SIG-M5 (cell line): ENCODE data around the gene SNX2.
"Not testable (repeated sequence)": the region's sequence is repeated elsewhere in the genome, so short reads cannot be mapped to it uniquely, and the experiment has no call there.

Source experiments
- DNase-seq: peaks from one replicate; lab custom pipeline; 2025; lab: John Stamatoyannopoulos, UW

The SNX2 gene

GRCh38 chr5:122844136-122844909 is 69.4 kb downstream of the SNX2 start:
- DNase-seq: no peak

- no peak for DNase-seq
These were observed 70.0 kb downstream of the SNX2 start for GRCh38 chr5:122844910-122845228.

- no peak for DNase-seq
These were observed 70.6 kb downstream of the SNX2 start, which contains the start of gene SNX24 for GRCh38 chr5:122845229-122846050. TSS of gene SNX24 (plus strand) at chr5:122845613. CDS start at chr5:122845634, 21 bp downstream.

GRCh38 chr5:122846051-122846550 is 71.2 kb downstream of the SNX2 start:
- DNase-seq: no peak

GRCh38 chr5:122847687-122848081 is 72.8 kb downstream of the SNX2 start:
- DNase-seq: no peak

GRCh38 chr5:122849771-122850170 is 74.9 kb downstream of the SNX2 start:
- DNase-seq: no peak

GRCh38 chr5:122857538-122857937 is 82.7 kb downstream of the SNX2 start:
- not testable (repeated sequence) for DNase-seq

- no peak for DNase-seq
These were observed 83.6 kb downstream of the SNX2 start for GRCh38 chr5:122858451-122858850.

GRCh38 chr5:122863240-122863639 is 88.4 kb downstream of the SNX2 start:
- DNase-seq: no peak

- no peak for DNase-seq
These were observed 88.8 kb downstream of the SNX2 start for GRCh38 chr5:122863721-122864120.

GRCh38 chr5:122864400-122864799 is 89.5 kb downstream of the SNX2 start:
- DNase-seq: no peak

GRCh38 chr5:122864842-122865241 is 90.0 kb downstream of the SNX2 start:
- no peak for DNase-seq

- DNase-seq: no peak
These were observed 95.5 kb downstream of the SNX2 start for GRCh38 chr5:122870219-122870856.

- DNase-seq: no peak
These were observed 96.8 kb downstream of the SNX2 start for GRCh38 chr5:122871661-122872060.

- DNase-seq: no peak
These were observed 99.4 kb downstream of the SNX2 start for GRCh38 chr5:122874179-122874875.

- DNase-seq: peak; percentile 9
These were observed 102.6 kb downstream of the SNX2 start for GRCh38 chr5:122877518-122877917.

- DNase-seq: no peak
These were observed 104.2 kb downstream of the SNX2 start for GRCh38 chr5:122879076-122879475.
